ENCODE measurements around the gene CBX8.

Gene CBX8

DNA sequence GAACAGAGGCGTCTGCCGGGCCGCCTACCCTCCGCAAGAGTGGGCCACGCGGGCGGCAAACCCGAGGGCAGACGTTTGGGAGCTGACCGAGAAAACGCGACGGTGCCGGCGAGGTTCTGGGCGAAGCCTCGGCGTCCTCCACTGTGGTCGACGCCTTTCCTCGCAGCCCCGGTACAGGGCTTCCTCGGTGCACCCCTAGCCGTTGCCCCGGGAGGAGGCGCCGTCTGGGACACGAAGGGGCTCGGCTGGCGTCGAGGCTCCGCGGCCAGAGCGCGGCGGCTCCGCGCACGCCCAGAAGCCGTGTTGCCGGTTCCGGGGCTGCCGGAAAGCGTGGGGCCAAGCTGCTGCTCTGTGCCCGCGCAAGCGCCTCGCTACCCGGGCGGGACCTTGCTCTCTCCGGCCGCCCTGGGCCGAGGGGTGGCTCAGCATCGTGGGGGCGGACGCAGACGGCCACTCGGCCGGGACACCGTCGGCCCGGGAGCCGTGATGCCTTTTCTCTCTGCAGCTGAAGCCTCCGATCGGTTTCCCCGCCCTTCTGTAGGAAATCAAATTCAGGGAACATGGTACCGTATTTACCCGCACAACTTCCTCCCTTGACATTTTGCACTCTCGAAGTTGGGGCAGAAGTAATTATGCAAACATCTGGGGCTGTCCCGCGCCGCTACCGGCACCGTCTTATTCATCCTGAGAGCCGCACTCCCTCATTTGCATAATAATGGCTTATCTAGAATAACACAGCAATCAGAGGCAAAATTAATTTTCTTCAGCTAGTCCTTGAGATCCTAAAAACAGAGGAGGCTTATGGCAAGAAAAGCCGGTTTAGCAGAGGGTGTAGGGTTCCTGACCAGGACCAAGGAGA is 7.3 kb upstream of the CBX8 start:
- no peak for DNase-seq

DNA sequence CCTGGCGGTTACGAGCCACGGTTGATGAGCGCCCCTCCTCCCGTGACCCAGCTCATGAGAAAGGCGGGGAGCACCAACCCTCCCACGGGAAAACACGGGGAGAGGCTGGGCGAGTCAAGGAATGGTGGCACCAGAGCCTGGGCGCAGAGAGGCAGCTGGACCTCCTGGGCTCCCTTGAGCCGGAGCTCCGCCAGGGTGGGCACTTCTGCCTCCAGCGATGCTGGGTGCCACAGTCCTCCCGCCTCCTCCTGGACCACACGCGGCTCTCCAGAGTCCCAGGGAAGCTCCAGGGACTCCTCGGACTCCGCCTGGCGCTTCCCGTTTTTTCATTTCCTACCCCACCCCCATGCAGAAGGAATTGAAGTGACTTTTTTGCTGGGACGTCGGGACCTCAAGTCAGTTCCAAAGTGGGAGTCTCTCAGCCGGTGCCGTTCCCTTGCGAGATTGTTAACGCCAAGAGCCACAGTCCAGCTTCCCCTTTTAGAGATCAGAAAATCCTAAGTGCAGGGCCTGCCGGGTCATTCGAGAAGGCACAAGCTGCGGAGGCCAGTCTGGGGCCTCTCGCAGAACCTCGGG is 6.6 kb upstream of the CBX8 start:
- DNase-seq = no peak

DNA sequence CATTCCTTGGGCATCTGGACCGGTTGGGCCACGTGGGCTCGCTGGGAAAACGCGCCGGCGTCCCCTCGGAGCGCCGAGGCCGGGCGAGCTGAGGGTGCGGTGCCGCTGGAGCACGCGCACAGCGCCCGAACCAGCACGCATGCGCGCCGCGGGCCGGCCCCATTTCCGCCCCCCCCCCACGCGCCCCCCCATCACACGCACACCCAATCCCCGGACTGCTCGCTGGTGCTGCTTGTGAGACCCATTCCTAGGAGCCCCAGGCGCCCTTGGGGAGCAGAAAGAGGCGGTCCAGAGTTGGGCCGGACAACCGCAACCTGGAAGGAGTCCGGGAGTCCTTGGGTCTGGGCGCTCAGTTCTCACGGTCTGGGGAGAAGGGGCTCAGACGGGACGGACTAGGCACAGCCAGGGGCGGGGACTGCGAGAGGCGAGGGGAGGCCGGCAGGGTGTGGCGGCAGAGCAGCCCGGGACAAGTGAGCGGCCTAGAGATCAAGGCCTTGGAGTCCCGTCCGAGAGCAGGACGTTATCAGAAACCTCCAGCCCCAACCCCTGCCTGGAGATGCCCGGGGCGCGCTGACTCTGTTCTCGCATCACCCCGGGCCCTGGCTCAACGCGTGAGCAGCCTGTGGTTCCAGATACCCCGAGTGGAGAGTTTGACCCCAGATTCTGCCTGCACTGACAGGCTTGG is 6.0 kb upstream of the CBX8 start:
- no peak for DNase-seq

DNA sequence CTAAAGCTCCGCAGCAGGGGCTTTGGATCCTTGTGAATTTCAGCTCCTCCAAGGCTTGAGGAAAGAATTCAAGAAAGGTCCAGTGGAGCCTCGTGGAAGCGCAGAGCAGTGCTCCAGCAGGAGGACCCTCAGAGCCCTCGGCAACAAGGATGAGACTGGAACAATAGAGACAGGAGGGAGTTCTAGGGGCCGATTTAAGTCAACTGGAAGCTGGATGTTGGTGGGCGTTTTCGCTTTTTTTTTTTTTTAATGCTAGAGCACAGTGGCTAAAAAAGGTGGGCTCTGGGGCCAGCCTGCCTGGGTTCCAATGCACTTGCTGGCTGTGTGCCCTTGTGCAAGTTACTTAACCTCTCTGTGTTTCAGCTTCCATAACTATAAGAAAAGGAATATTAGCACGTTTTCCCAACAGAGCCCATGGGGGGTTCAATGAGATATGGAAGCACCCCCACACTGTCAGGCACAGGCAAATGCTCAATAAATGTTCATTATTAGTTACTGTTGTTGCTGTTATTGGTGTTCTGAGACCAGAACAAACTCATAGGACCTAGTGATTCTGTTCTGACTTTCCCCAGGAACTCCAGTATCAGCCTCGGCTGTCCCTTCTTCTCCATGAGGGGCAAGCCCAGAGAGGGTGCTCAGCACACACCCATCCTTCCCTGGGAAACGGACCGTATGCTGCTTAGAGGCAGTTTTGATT is 5.3 kb upstream of the CBX8 start:
- DNase-seq = no peak

DNA sequence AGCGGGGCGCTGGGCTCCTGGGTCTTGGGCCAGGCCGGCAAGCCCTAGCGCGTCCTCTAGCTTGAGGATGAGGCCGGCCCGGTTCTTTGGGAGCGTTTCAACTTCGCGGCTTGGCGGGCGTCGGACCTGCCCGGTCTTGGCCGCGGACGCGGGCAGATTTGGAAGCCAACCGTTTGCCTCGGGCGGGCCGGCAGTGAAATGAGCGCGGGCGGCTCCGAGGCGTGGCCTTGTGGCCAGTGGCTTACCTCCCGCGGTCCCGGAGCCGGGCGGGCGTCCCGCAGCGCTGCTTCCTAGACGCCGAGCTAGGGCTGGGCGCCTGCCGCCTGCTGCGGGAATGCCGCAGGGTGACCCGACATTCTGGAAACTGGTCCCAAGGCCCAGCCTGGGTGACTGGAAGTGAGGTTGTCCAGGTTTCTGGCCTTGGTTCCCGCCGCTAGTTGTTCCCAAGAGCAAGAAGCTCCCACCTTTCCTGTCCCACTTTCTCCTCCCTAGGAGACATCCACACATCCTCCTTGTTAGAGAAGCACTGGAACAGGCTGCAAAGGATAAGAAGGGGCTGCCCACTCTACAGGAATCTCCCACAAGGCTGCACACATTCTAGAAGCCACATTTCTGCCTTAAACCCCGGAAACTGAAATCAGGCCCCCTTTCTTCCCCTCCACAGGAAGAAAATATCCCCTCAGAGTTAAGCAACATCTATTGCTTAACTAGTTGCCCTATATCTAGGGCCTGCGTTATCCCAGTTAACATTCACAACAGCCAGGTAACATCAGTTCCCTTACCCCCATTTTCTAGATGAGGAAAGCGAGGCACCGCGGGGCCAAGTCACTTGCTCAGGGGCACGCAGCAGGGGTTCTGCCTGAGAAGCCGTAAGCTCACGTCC is 4.5 kb upstream of the CBX8 start:
- no peak for DNase-seq

DNA sequence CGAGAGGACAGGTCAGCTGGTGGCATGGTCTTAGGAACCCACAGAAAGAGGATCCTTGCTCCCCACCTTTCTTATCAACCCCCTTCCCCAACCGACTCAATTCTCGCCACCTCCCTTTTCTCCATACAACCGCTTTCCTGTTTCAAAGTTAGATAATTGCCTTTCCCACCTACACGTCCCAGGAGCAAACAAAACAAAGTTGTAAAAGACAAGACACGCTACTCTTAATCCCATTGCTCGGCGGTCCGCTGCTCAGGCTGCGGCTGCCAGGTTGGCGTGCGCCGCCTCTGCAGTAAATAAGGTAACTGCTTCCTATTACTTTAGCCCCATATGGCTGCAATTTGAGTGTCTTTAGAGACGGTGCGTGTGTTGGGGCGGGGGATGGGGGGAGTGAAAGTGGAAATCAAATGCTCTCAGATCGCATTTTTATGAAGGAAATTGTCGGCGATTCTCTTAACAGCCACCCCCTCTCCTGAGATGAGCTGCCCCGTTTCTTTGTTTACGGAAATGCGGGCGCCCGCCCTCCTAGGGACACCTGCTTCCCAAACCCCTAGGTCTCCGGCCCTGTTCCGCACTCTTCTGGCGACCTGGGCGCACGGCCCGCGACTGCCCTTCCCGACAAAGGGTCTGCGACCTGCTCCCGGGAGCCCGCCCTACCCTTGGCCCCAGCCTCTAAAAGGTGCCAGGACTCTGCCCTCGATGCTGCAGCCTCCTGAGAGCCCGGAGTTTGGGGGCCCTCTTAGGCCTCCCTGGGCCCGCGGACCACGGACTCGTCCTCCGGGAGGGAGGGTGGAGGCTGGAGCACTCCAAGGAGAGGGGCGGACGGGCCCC is 3.7 kb upstream of the CBX8 start:
- DNase-seq = peak; percentile 58

DNA sequence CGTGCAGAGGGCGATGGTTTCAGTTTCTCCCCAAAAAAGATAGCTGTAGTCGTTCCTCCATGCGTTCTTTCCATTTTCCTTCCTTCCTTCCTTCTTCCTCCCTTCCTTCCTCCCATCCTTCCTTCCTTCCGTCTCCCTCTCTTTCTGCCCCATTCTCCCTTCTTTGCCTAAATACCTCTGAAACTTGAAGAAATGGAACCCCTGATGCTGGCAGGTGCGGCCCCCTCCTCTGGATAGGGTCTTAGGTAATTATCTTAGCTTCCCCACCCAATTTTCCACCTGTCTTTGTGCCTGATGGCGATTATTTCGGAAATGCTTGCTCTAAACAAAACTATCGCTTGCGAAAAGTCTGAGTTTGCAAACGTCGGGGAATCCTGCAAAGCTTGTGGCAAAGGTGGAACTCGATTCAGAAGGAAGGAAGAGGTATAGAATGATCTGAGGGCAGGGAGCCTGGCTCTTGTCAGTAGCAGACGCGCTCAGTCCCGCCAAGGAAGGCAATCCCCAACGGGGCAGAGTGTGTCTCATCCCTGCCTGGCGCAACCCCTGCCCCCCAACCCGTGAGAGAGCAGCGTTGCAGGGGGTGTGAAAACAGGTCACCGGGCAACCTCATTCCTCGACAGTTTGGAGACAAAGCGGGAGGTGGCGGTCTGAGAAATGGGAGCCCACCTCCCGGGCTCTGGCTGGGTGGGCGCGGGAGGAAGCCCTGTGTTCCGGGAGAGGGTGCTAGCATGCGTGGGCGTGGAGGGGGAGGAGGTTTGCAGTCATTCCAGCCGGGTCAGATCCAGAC is 2.9 kb upstream of the CBX8 start:
- no peak for DNase-seq

DNA sequence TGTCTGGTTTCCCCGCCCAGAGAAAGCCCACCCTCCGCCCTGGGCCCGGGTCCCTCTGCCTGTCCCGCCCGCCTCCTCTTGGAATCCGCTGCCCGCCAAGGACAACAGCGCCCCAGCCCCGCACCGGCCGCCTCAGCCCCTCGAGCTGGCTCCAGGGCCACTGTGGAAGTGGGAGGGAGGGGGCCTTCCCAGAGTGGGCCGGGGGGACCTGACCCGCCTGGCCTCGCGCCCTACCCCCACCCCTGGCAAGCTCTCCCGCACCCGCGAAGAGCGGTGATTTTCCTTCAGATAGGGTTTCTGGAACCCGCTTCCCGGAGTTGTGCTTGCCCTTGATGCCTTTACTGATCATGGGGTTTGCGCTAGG is 2.3 kb upstream of the CBX8 start:
- DNase-seq = no peak

DNA sequence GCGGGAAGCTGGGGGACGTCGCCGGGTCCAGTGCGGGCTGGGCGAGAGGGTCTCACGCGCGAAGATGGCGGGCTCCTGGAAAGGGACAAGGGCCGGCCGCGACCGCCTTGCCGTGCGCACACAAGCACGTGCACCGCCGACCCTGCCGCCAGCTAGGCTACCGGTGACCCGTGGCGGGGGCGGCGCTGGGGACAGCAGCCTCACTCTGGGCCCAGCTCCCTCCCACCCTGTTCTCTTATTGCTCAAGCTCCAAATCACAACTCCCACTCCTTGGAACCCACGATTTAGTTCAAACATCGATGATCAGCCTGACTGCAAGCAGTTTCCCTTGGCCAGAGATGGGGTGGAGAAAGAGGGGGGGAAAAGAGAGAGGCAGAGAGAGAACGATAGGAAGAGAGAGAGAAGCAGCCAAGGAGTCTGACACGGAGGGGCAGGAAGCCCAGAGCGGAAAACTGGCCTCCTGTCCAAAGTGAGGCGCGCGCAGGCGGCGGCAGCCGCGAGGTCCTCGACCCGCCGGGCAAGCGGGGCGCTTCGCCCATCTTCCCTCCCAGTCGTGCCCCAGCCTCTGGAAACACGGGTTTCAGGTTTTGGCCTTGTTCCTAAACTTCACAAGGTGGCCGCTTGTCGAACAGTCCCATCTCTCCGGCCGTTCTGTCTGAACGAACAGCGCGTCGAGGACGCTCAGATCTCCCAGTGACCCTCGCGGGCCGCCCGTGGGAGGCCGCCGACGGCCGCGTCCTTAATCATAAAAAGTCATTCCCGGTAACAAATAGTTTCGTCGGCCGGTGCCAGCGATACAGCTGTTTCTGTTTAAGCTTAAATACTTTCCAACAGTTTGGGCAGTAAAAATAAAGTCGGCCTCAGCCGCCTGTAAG is 1.7 kb upstream of the CBX8 start:
- DNase-seq = peak; percentile 36

DNA sequence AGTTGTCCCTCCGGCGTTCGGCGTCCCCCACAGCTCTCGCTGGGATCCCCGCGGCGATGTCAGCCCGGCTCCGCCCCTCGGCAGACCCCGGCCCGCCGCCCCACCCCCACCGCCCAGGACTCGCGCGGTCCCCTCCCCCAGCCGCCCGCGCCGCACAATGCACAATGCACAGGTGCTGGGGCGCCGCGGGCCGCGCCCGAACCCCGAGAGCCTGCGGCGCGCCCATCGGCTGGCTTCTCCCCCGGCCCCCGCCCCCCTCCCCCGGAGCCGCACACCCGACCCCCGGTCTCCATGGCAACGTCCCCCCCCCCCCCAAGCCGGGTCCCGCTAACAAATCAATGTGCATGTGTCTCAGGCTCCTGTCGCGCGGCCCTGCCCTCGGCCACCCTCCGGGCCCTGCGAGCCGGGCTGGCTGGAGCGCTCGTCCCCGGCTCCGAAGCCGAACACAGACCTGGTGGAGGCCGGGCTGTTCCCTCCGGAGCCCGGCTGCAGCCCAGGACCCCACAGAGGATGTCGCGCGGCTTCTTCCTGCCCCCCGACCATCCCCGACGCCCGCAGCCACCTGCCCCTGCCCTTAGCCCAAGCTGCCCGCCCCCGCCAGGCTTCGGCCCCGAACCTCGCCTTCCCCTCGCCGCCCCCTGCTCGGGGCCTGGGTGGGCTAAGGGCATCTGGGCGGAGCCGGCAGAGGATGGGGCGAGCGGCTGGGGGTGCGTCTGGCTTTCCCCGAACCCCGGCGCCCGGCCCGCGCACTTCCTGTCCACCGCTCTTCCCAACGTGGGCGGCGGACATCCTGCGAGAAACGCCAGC is 818 bp upstream of the CBX8 start:
- DNase-seq = no peak

DNA sequence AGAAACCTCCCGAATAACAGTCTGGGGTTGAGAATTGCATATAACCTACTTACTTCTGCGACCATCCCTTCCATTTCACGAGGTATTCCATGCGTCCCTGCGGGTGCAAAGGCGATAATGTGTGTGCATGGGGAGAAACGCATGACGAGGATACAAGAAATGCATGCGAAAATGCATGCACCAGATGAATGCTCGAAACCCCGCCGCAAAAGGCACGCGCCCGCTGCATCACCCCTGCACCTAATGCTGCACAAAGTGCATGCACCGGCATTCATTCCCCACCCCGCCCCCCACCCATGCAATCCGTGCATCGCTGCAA is 474 bp downstream of the CBX8 start:
- DNase-seq = no peak

DNA sequence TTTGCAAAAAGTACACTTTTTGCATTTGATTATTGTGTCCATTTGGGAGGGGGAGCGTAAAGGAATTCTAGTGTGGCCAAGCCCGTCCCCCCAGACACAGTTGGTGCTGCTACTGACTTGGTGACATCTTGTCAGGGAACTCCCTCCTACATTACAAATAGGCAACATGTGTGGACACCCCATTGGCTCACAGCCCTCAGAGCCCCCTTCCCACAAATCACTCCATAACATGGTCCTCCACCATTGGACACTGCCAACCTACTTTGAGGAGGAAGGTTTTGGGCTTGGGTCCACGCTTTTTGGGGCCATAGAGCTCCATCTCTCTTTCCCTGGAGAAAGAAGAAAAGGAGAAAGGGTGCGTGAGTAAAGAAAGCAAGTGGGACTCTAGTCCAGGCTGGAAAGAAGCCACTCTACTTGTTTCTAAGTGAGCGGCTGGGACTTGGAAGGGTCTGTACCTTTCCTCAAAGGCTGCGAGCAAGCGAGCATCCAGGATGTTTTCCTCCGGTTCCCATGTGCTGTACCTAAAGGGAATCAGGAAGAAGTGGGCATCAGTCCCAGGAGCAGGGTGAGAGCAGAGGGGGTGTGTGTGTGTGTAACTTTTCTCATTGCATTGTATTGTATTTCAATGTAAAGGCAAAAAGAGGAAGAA is 958 bp downstream of the CBX8 start:
- DNase-seq = no peak

DNA sequence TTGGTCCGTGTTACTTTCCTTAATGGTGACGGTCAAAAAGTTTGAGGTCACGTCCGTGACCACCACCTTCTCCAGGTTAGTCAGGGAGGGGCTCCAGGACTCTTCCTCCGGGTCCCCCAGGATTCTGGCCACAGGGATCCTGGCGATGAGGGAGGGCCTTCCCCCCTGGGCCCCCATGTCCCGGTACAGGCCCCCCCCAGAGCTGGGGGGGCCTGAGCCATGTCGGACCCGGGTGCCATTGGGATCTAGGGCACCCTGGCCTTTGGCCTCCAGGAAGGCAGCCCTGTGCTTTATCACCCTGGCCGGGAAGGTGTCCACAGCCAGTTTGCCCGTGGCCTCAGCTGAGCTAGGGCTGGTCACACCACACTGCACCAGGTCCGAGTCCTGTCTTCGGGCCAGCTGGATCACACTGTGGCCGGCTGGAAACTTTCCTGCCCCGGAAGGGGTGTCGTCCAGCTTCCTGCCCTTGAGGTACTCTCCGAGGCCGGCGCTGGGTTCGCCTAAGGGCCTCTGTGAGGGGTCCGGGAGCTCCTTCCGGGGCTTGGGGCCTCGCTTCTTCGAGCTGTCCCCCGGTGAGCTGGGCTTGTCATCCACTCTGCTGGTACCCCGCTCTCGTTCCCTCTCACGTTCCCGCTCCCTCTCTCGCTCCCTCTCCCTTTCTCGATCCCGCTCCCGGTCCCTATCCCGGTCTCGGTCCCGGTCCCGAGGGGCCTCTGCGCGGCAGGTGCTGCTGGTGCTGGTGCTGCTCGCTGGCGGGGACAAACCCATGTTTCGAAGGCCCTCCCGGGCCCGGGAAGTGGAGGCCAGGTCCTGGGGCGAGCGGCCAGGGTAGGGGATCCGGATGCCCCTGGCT is 2.0 kb downstream of the CBX8 start:
- no peak for DNase-seq

DNA sequence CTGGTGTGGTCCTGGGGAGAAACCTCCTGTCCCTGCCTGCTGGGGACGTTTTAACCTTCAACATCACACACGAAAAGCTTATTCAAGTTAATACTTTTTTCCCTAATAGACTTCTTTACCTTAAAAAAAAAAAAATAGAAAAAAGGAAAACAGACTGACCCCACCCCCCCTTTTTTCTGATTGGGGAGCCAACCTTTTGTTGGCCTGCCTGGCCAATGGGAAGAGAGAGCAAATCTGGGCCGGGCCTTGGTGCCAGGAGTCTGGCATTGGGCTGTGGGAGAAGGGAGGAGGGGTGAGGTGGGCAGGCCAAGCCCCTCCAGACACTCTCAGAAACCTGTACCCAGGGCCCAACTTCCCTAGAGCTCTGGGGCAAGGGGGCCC is 3.0 kb downstream of the CBX8 start:
- peak; percentile 40 for DNase-seq

DNA sequence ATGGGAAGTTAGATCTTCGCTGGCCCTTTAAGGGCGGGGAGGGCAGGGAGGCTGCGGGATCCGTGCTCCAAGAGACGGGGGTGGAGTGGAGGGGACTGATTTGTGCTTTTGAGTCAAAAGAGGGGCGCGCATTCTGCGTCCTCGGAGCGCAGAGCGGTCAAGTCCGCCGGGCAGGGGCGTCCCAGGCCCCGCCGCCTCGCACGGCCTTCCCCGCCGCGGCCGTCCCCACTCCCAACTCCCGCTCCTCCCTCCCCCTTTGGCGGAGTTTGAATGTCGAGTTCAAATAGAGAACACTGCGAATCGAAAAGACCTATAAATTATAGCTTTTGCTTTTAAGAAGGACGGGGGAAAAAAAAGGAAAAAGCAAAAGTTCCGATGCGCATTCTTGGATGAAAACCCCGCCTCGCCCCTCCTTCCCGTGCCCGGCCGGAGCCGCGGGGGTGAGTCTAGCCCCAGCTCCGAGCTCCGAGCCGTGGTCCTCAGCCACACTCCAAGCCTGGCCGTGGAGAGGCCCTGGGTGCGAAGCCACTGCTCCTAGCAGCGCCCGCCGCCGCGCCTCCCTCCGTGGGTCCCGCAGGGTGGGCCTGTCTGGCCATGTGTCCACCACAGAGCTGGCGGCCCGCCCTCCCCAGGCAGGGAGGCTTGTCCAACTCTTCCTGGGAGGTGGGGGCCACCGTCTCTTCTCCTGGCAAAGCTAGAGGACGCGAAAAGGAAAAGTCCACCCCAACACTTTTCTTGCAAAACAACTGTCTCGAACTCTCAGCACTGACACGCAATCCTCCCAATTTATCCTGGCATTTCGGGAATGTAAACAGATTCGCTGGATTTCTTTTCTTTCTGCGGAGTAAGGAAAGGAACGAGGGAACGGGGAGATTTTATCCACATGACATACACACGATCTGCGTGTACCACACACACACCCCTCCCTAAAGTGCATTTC is 3.6 kb downstream of the CBX8 start:
- peak; percentile 73 for DNase-seq

DNA sequence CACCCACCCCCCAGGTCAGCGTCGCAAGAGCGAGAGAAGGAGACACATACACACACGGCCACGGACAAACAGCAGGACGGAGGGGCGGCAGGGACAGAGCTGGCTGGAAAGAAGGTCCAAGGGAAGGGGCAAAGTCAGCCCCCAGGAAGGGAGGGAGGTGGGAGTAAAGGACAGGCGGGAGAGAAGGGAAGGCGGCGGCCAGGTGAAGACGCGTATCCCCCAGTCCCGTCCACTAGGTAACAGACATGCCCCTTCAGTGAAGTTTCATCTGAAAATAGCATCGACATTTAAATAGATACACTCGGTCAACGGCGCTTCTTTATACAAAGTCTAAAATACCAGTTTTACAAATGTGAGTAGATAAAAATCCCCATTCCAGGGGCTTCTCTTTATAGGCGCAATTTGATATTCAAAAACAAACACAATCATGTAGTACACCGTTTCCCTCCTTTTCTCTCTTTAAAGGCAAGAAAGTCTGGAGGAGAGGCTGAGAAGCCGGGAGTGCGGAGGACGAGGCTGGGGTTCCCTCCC is 4.5 kb downstream of the CBX8 start:
- no peak for DNase-seq
